B cell (primary cell): ENCODE measurements around the gene ASF1A. TPM values are rescaled to one million over a fixed set of nuclear protein-coding genes. Genes with fewer than 3 reads are reported as not detected.
A peak's percentile ranks its signal among the peaks of the same experiment; 100 is the strongest.

Experiments
- ATAC-seq: fragments of 200-7000 bp; cut with Tn5 transposase; one replicate; pipeline ENCODE4 v1.10.0; 2021; ENCODE audit warnings: low read depth, mild to moderate bottlenecking, moderate number of reproducible peaks, moderate library complexity
- CTCF ChIA-PET: fragments of 350-600 bp; sonication (Branson Sonifier 250); formaldehyde crosslinking; loops from one replicate; lab custom pipeline; 2021; ENCODE audit warnings: antibody characterized with exemption, inconsistent platforms; lab: Charles Lee
- POLR2A ChIA-PET: fragments of 350-600 bp; sonication (Branson Sonifier 250); formaldehyde crosslinking; loops from one replicate; lab custom pipeline; 2021; ENCODE audit warnings: antibody characterized with exemption; lab: Charles Lee
- DNase-seq: peaks from one replicate; pipeline ENCODE4 v3.0.0; 2013
- H2AFZ ChIP-seq: 2 replicates; pipeline ENCODE4 v1.6.1; 2012; ENCODE audit warnings: mild to moderate bottlenecking, low read depth, low read length; ENCODE audit not compliant: insufficient read depth, poor library complexity, severe bottlenecking
- H3K27ac ChIP-seq, 2 donors: 1 replicate in 1 of 2; 2 replicates in 1 of 2; pipeline ENCODE4 v1.5.1; 2012 to 2013; ENCODE audit warnings: low read length in 2 of 2, mild to moderate bottlenecking in 2 of 2, moderate library complexity in 1 of 2
- H3K27me3 ChIP-seq, 4 experiments: fragments of 200-600 bp in 1 of 4; sonication (generic) in 1 of 4; replicated peaks in 1 of 4; 1 replicate in 2 of 4; 2 replicates in 2 of 4; pipeline versions ENCODE4 v1.6.1 to v1.7.0; 2013 to 2016; ENCODE audit warnings: low read length in 3 of 4, mild to moderate bottlenecking in 2 of 4, mixed read lengths in 1 of 4, moderate library complexity in 1 of 4; ENCODE audit not compliant: insufficient read depth in 4 of 4, control insufficient read depth in 3 of 4; ENCODE audit errors: control extremely low read depth in 1 of 4
- H3K36me3 ChIP-seq, 2 experiments: replicated peaks in 1 of 2; 1 replicate in 1 of 2; 2 replicates in 1 of 2; pipeline versions ENCODE4 v1.6.1 to v1.7.1; 2013; ENCODE audit warnings: low read length in 1 of 2; ENCODE audit not compliant: insufficient read depth in 2 of 2, control insufficient read depth in 1 of 2; ENCODE audit errors: control extremely low read depth in 1 of 2, extremely low read depth in 1 of 2
- H3K4me1 ChIP-seq, 2 donors: fragments of 200-600 bp in 1 of 2; sonication (generic) in 1 of 2; 1 replicate in 1 of 2; 2 replicates in 1 of 2; pipeline versions ENCODE4 v1.5.1 to v1.6.1; 2013 to 2017; ENCODE audit warnings: low read length in 2 of 2; ENCODE audit not compliant: control insufficient read depth in 2 of 2, insufficient read depth in 2 of 2
- H3K4me2 ChIP-seq: replicated peaks from 2 replicates; pipeline ENCODE3; 2012; ENCODE audit warnings: mild to moderate bottlenecking, low read depth, low read length; ENCODE audit not compliant: poor library complexity, severe bottlenecking
- H3K4me3 ChIP-seq, 5 experiments: fragments of 200-600 bp in 1 of 5; sonication (generic) in 1 of 5; 1 replicate in 3 of 5; 2 replicates in 2 of 5; pipeline versions ENCODE4 v1.5.1 to v1.7.0; 2011 to 2016; ENCODE audit warnings: low read length in 4 of 5, mild to moderate bottlenecking in 4 of 5, low read depth in 2 of 5, control low read depth in 1 of 5, moderate library complexity in 1 of 5; ENCODE audit not compliant: insufficient read depth in 1 of 5; ENCODE audit errors: control extremely low read depth in 1 of 5, extremely low read depth in 1 of 5
- H3K79me2 ChIP-seq: fragments of 200-600 bp; sonication (generic); one replicate; pipeline ENCODE4 v1.6.0; 2016; ENCODE audit warnings: low read length; ENCODE audit not compliant: control insufficient read depth, insufficient read depth
- H3K9ac ChIP-seq: fragments of 200-600 bp; sonication (generic); 2 replicates; pipeline ENCODE4 v1.6.1; 2017; ENCODE audit warnings: mild to moderate bottlenecking, low read length, moderate library complexity
- H3K9me3 ChIP-seq, 3 donors: one replicate each; pipeline versions ENCODE4 v1.6.1 to v1.7.1; 2013; ENCODE audit warnings: low read length in 2 of 3; ENCODE audit not compliant: control insufficient read depth in 2 of 3, insufficient read depth in 1 of 3; ENCODE audit errors: control extremely low read depth in 1 of 3
- H4K20me1 ChIP-seq: 2 replicates; pipeline ENCODE4 v1.6.0; 2012; ENCODE audit warnings: mild to moderate bottlenecking, low read length; ENCODE audit not compliant: insufficient read depth, control insufficient read depth, poor library complexity, severe bottlenecking
- H3K27ac Mint-ChIP-seq: one replicate; pipeline ENCODE4 v1.8.0; 2021; ENCODE audit warnings: mixed read lengths
- H3K27me3 Mint-ChIP-seq: one replicate; pipeline ENCODE4 v1.8.0; 2021; ENCODE audit warnings: mixed read lengths
- H3K4me1 Mint-ChIP-seq: one replicate; pipeline ENCODE4 v1.8.0; 2021; ENCODE audit warnings: mixed read lengths
- H3K4me3 Mint-ChIP-seq: one replicate; pipeline ENCODE4 v1.8.0; 2021; ENCODE audit warnings: mixed read lengths
- H3K9me3 Mint-ChIP-seq: one replicate; pipeline ENCODE4 v1.8.0; 2022; ENCODE audit warnings: mixed read lengths; ENCODE audit not compliant: insufficient read depth
- CTCF ChIP-seq: fragments of 200-600 bp; IDR thresholded peaks from one replicate; pipeline ENCODE4 v1.8.0; 2022; ENCODE audit warnings: antibody characterized with exemption, mild to moderate bottlenecking
- EZH2 ChIP-seq: IDR thresholded peaks from 2 replicates; pipeline ENCODE4 v1.6.1; 2012; ENCODE audit warnings: borderline replicate concordance, low read depth, mild to moderate bottlenecking, moderate library complexity, low read length; ENCODE audit not compliant: insufficient read depth, poor library complexity, severe bottlenecking
- WGBS: methylation state at CpG from one replicate; pipeline ENCODE4 v1.1.5; 2013; ENCODE audit warnings: missing lambda C conversion rate; ENCODE audit not compliant: insufficient coverage; 5-methylcytosine and 5-hydroxymethylcytosine counted together
- intact Hi-C: fragments of 100-400 bp; cut with micrococcal nuclease; formaldehyde crosslinking; loops from one replicate; pipeline ENCODE4 v1.10.0; 2022
- polyA plus RNA-seq: library from polyadenylated mRNA; depleted of rRNA; stranded (reverse); fragments of >200 nt; gene quantifications from 2 replicates; pipeline ENCODE4 v1.2.3, GENCODE V29; 2012
- total RNA-seq, 2 donors: library from RNA; stranded (reverse); fragments of 120-200 nt in 1 of 2; gene quantifications; 1 replicate in 1 of 2; 2 replicates in 1 of 2; pipeline versions ENCODE4 v1.2.3 to v1.2.4, GENCODE V29; 2013 to 2022

The ASF1A gene
- total and polyA plus RNA-seq, 2 donors (not counting 1 experiment from before 2014, with no cell fraction given) = 4.0 to 25.3 TPM

GRCh38 chr6:118894425-118895260 is 691 bp downstream of the ASF1A start:
- peaks cover 66% of the 10 kb centered on the region for H3K79me2 ChIP-seq
- CTCF ChIA-PET = interaction anchor here (0.6 to 6.4 kb wide), 7 partner anchors 12 to 329 kb away, joined by 3 to 39 read pairs (median 4); partner anchors contain the start of gene MCM9
- H3K36me3 ChIP-seq = peaks cover 0 to 10% of the 10 kb centered on the region in 2 experiments
- peaks cover 34 to 38% of the 10 kb centered on the region in 2 donors for H3K4me1 ChIP-seq
- Mint-ChIP-seq H3K4me1 (peaks cover 57% of the 10 kb centered on the region), H3K4me3 (peak overlapping the region; percentile 91), H3K9me3 (no peaks in the 10 kb centered on the region), H3K27me3 (no peaks in the 10 kb centered on the region), H3K27ac (peak overlapping the region; percentile 95)
- peak overlapping the region; percentile 79 for H3K4me2 ChIP-seq
- H3K27me3 ChIP-seq = no peaks in the 10 kb centered on the region
- intact Hi-C loops = loop anchor here (1.0 to 10.0 kb wide), 10 partner anchors 40 to 1292 kb away; partner anchors contain the start of genes CEP85L, FAM184A, GOPC and MAN1A1
- peak overlapping the region; percentile 93 for H2AFZ ChIP-seq
- H4K20me1 ChIP-seq = peaks cover 7% of the 10 kb centered on the region
- H3K9me3 ChIP-seq = no peaks in the 10 kb centered on the region
- ATAC-seq = peak; percentile 51
- H3K4me3 ChIP-seq = peak overlapping the region; percentile 84 to 95 (median 91)
- H3K27ac ChIP-seq = peak overlapping the region; percentile 74 to 84
- POLR2A ChIA-PET = interaction anchor here (1.3 to 1.8 kb wide), 4 partner anchors 12 to 243 kb away, joined by 4 to 6 read pairs (median 4); partner anchors contain the start of genes CEP85L and MCM9
- no peak for TF ChIP-seq EZH2
- TF ChIP-seq CTCF = peak; percentile 24
- peak overlapping the region; percentile 85 for H3K9ac ChIP-seq
- WGBS = under 1% methylated on average over 102 of the region's 102 CpGs
- peak; percentile 87 for DNase-seq
